Trophoblast cell (in vitro differentiated cells and primary cell): Measurements from ENCODE around the gene UBL4A.

Experiments used
- DNase-seq, 2 donors: peaks; one replicate each; pipeline ENCODE4 v3.0.0-alpha.2; 2016
- H2AFZ ChIP-seq: 2 replicates; pipeline ENCODE4 v1.6.1; 2013; ENCODE audit warnings: low read length, moderate library complexity, mild to moderate bottlenecking; ENCODE audit not compliant: insufficient read depth, poor library complexity
- H2AK5ac ChIP-seq: 2 replicates; pipeline ENCODE4 v1.6.1; 2013; ENCODE audit warnings: mild to moderate bottlenecking, low read length
- H2BK120ac ChIP-seq: 2 replicates; pipeline ENCODE4 v1.6.1; 2013; ENCODE audit warnings: low read length, mild to moderate bottlenecking, moderate library complexity; ENCODE audit not compliant: insufficient read depth, poor library complexity
- H2BK12ac ChIP-seq: 2 replicates; pipeline ENCODE4 v1.6.1; 2013; ENCODE audit warnings: mild to moderate bottlenecking, low read length, moderate library complexity
- H2BK5ac ChIP-seq: 2 replicates; pipeline ENCODE4 v1.6.1; 2013; ENCODE audit warnings: low read length, low read depth, moderate library complexity, mild to moderate bottlenecking; ENCODE audit not compliant: poor library complexity
- H3K14ac ChIP-seq: 2 replicates; pipeline ENCODE4 v1.6.1; 2013; ENCODE audit warnings: mild to moderate bottlenecking, low read length
- H3K18ac ChIP-seq: 2 replicates; pipeline ENCODE4 v1.6.1; 2013; ENCODE audit warnings: mild to moderate bottlenecking, low read length
- H3K23ac ChIP-seq: 2 replicates; pipeline ENCODE4 v1.6.1; 2013; ENCODE audit warnings: low read length
- H3K27ac ChIP-seq: 2 replicates; pipeline ENCODE4 v1.5.1; 2013; ENCODE audit warnings: low read depth, mild to moderate bottlenecking, inconsistent platforms, low read length, moderate library complexity
- H3K27me3 ChIP-seq: 2 replicates; pipeline ENCODE4 v1.6.1; 2013; ENCODE audit warnings: inconsistent platforms, mild to moderate bottlenecking, low read length, moderate library complexity; ENCODE audit not compliant: insufficient read depth
- H3K36me3 ChIP-seq, 2 experiments: 1 replicate in 1 of 2; 2 replicates in 1 of 2; pipeline ENCODE4 v1.6.1; 2013; ENCODE audit warnings: low read length in 2 of 2, mild to moderate bottlenecking in 2 of 2, moderate library complexity in 1 of 2; ENCODE audit not compliant: insufficient read depth in 2 of 2, control insufficient read depth in 1 of 2
- H3K4ac ChIP-seq: 2 replicates; pipeline ENCODE4 v1.6.1; 2013; ENCODE audit warnings: low read depth, mild to moderate bottlenecking, low read length, moderate library complexity
- H3K4me1 ChIP-seq, 2 experiments: 1 replicate in 1 of 2; 2 replicates in 1 of 2; pipeline ENCODE4 v1.6.1; 2013; ENCODE audit warnings: low read length in 2 of 2, mild to moderate bottlenecking in 2 of 2, moderate library complexity in 1 of 2; ENCODE audit not compliant: insufficient read depth in 2 of 2, control insufficient read depth in 1 of 2
- H3K4me2 ChIP-seq: 2 replicates; pipeline ENCODE4 v1.6.1; 2013; ENCODE audit warnings: inconsistent platforms, mild to moderate bottlenecking, low read length, moderate library complexity
- H3K4me3 ChIP-seq: 2 replicates; pipeline ENCODE4 v1.5.1; 2013; ENCODE audit warnings: mild to moderate bottlenecking, low read depth, low read length, inconsistent platforms
- H3K79me1 ChIP-seq: one replicate; pipeline ENCODE4 v1.6.1; 2013; ENCODE audit warnings: low read length
- H3K79me2 ChIP-seq: 2 replicates; pipeline ENCODE4 v1.6.1; 2013; ENCODE audit warnings: low read length, mild to moderate bottlenecking; ENCODE audit not compliant: control insufficient read depth, insufficient read depth, poor library complexity
- H3K9ac ChIP-seq: 2 replicates; pipeline ENCODE4 v1.6.1; 2013; ENCODE audit warnings: mild to moderate bottlenecking, low read length
- H3K9me3 ChIP-seq: 2 replicates; pipeline ENCODE4 v1.6.1; 2013; ENCODE audit warnings: low read depth, mild to moderate bottlenecking, control low read depth, inconsistent platforms, low read length; ENCODE audit not compliant: insufficient read depth
- H4K12ac ChIP-seq: 2 replicates; pipeline ENCODE4 v1.6.1; 2013; ENCODE audit warnings: low read depth, mild to moderate bottlenecking, low read length, moderate library complexity
- H4K8ac ChIP-seq: 2 replicates; pipeline ENCODE4 v1.6.1; 2013; ENCODE audit warnings: low read depth, mild to moderate bottlenecking, low read length, moderate library complexity
- H4K91ac ChIP-seq: one replicate; pipeline ENCODE4 v1.6.1; 2013; ENCODE audit warnings: low read depth, mild to moderate bottlenecking, low read length, moderate library complexity
- WGBS: extraction: QIAGEN DNeasy Blood & Tissue Kit; methylation state at CpG from one replicate; pipeline ENCODE4 v1.1.7; 2013; ENCODE audit warnings: missing lambda C conversion rate; ENCODE audit not compliant: insufficient read length, insufficient coverage; ENCODE audit errors: extremely low coverage; 5-methylcytosine and 5-hydroxymethylcytosine counted together

Gene UBL4A

DNA sequence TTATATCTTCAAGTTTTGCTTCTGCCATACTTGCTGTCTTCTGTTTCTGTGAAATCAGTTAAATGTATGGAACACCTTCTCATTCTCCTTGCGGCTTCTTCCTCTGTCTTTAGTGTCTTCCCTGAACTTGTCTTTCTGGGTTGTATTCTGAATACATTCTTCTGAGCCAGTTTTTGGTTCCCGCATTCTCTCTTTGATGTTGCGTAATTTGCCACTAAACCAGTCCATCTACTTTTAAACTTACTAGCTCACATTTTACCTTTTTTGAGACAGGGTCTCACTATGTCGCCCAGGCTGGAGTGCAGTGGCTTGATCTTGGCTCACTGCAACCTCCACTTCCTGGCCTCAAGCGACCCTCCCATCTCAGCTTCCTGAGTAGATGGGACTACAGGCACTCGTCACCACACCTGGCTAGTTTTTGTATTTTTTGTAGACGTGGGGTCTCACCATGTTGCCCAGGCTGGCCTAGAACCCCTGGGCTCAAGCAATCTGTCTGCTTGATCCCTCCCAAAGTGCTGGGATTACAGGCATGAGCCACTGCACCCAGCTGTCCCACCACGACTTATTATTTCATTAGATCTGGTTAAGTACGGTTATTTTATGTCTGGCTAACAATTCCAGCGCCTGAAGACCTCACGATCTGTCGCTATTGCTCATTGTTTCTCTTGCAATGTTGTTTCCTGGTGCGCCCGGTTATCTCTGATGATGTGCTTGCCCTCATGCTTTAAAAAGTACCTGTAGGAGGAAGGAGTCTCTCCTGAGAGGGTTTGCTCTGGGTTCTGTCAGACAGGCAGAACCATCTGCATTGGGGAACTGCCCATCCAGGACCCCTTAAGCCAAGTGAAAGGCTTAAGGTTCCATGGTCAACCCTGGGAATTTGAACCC lies 39.4 kb upstream of the UBL4A start:
- Histone ChIP-seq H3K27ac (peak overlapping the region; percentile 52), H2BK12ac (peak overlapping the region; percentile 20)
- WGBS: no CpG with 5 or more reads among the region's 14 CpGs

DNA sequence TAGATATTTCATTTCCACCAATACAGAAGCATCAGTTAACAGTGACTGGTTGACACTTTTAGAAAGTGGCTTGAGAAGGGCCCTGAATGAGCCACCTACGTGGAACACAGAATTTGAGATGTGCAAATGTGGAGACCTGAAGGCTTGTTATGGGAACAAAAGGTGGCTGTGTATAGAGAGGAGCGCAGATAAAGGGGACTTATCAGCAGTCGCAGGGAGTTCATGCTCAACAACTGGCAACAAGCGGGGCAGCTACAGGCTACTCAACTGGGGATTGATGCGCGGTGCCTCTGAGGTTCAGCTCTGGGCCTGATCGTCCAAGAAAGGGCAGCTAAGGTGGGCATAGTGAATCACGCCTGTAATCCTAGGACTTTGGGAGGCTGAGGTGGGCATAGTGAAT lies 33.0 kb upstream of the UBL4A start:
- H3K4ac ChIP-seq: no peak overlapping the region
- H2BK120ac ChIP-seq: no peak overlapping the region
- no peak overlapping the region for H2AK5ac ChIP-seq
- H3K18ac ChIP-seq: no peak overlapping the region
- H3K23ac ChIP-seq: no peak overlapping the region
- H3K4me1 ChIP-seq: peaks cover 7 to 12% of the 10 kb centered on the region in 2 experiments
- H3K27me3 ChIP-seq: no peaks in the 10 kb centered on the region
- peaks cover 14% of the 10 kb centered on the region for H3K79me1 ChIP-seq
- no peaks in the 10 kb centered on the region for H3K9me3 ChIP-seq
- no peak overlapping the region for H4K12ac ChIP-seq
- H3K4me3 ChIP-seq: no peak overlapping the region
- WGBS: no CpG with 5 or more reads among the region's 8 CpGs
- DNase-seq: no peak
- no peak overlapping the region for H4K91ac ChIP-seq
- H3K27ac ChIP-seq: no peak overlapping the region
- H2BK12ac ChIP-seq: no peak overlapping the region
- H3K79me2 ChIP-seq: peaks cover 5% of the 10 kb centered on the region
- no peak overlapping the region for H2BK5ac ChIP-seq
- H4K8ac ChIP-seq: no peak overlapping the region
- no peak overlapping the region for H3K14ac ChIP-seq
- no peaks in the 10 kb centered on the region for H3K36me3 ChIP-seq
- H3K4me2 ChIP-seq: no peak overlapping the region
- H2AFZ ChIP-seq: no peak overlapping the region
- H3K9ac ChIP-seq: no peak overlapping the region

More for the DNA sequence above, 39.4 kb upstream of the UBL4A start:
- H4K12ac ChIP-seq: no peak overlapping the region
- H3K36me3 ChIP-seq: peaks cover 3 to 5% of the 10 kb centered on the region in 2 experiments
- H3K23ac ChIP-seq: no peak overlapping the region
- H3K18ac ChIP-seq: no peak overlapping the region
- H4K8ac ChIP-seq: peak overlapping the region; percentile 9
- DNase-seq: peak; percentile 57 to 88
- H3K9ac ChIP-seq: no peak overlapping the region
- peak overlapping the region; percentile 23 for H3K4me2 ChIP-seq
- no peak overlapping the region for H2AFZ ChIP-seq
- H2AK5ac ChIP-seq: no peak overlapping the region
- H3K14ac ChIP-seq: no peak overlapping the region
- peaks cover 12 to 15% of the 10 kb centered on the region in 2 experiments for H3K4me1 ChIP-seq
- H3K27me3 ChIP-seq: no peaks in the 10 kb centered on the region
- H4K91ac ChIP-seq: peak overlapping the region; percentile 18
- H3K9me3 ChIP-seq: no peaks in the 10 kb centered on the region
- H2BK120ac ChIP-seq: peak overlapping the region; percentile 24
- H3K79me1 ChIP-seq: peaks cover 15% of the 10 kb centered on the region
- peak overlapping the region; percentile 38 for H2BK5ac ChIP-seq
- H3K4me3 ChIP-seq: no peak overlapping the region
- no peak overlapping the region for H3K4ac ChIP-seq
- H3K79me2 ChIP-seq: no peaks in the 10 kb centered on the region

DNA sequence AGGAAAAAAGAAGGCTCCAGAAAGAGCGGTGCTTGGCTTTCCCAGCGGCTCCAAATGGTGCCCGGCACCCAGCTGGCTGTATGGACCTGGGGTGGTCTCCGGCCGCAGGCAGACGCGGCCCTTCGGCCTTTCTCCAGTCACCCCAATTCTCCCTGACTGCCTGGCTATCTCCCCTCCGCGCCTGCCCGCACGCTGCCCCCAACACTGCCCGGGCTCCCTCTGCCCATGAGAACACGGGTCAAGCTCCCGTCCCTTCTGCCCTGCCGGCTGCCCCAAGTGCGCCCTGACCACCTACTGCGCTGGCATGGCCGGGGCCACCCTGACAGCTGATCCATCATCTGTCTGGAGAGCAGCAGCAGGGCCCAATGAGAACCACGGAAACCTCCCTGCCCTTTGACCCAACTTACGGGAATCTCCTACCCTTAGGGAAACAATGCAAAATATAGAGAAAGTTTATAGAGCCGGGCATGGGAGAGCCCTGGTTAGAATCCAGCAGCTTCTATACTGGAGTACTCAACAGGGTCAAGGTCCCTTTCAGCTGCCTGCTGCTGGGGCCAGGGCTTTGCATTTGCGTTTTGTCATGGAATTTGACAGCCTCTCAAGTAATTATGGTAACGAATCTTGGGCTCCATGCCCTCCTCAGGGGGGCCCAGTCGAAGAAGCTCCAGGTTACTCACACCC lies 30.8 kb upstream of the UBL4A start:
- Histone ChIP-seq H3K27ac (peak overlapping the region; percentile 95), H3K4ac (peak overlapping the region; percentile 21), H4K8ac (peak overlapping the region; percentile 95), H3K79me2 (peaks cover 5% of the 10 kb centered on the region), H4K91ac (peak overlapping the region; percentile 85), H2AFZ (peak overlapping the region; percentile 9), H4K12ac (no peak overlapping the region), H3K27me3 (no peaks in the 10 kb centered on the region), H2BK5ac (peak overlapping the region; percentile 61), H2BK120ac (peak overlapping the region; percentile 83), H3K4me3 (no peak overlapping the region), H3K79me1 (peaks cover 14% of the 10 kb centered on the region), H3K36me3 (no peaks in the 10 kb centered on the region), H3K4me2 (peak overlapping the region; percentile 65), H2BK12ac (peak overlapping the region; percentile 79), H3K23ac (no peak overlapping the region), H3K9ac (no peak overlapping the region), H3K14ac (peak overlapping the region; percentile 93), H3K18ac (peak overlapping the region; percentile 90), H3K9me3 (no peaks in the 10 kb centered on the region), H3K4me1 (peaks cover 7 to 12% of the 10 kb centered on the region in 2 experiments), H2AK5ac (peak overlapping the region; percentile 47)
- WGBS: no CpG with 5 or more reads among the region's 25 CpGs
- no peak for DNase-seq

DNA sequence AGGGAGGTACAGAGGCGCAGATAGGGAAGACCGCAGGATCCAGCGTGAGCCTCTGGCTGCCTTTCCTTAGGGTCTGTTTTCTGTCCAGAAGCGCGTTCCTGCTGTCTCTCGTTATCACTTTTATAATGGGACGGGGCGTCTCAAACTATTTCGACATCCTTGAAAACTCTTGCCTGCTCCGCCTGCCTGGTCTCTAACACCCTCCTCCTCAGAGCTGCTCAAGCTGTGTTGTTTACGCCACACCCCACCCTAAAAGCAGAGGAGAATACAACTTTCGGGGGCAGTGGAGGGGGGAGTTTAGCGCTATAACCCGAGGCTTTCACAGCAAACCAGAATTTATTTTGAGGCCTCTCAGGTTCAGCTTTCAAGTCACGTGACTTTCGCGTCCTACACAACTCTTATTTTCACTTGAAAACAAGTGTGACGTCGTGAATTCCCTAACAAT lies 30.3 kb upstream of the UBL4A start:
- H2BK12ac ChIP-seq: no peak overlapping the region
- DNase-seq: peak in 1 of 2 donors; percentile 51
- no peaks in the 10 kb centered on the region for H3K27me3 ChIP-seq
- peak overlapping the region; percentile 71 for H3K9ac ChIP-seq
- peak overlapping the region; percentile 95 for H3K27ac ChIP-seq
- no CpG with 5 or more reads among the region's 19 CpGs for WGBS
- H3K36me3 ChIP-seq: no peaks in the 10 kb centered on the region
- peak overlapping the region; percentile 16 for H4K12ac ChIP-seq
- peak overlapping the region; percentile 83 for H2BK120ac ChIP-seq
- peaks cover 9 to 14% of the 10 kb centered on the region in 2 experiments for H3K4me1 ChIP-seq
- peak overlapping the region; percentile 61 for H2BK5ac ChIP-seq
- peak overlapping the region; percentile 65 for H3K4me2 ChIP-seq
- no peak overlapping the region for H2AK5ac ChIP-seq
- no peak overlapping the region for H2AFZ ChIP-seq
- no peak overlapping the region for H3K23ac ChIP-seq
- peak overlapping the region; percentile 63 for H3K4me3 ChIP-seq
- H4K8ac ChIP-seq: peak overlapping the region; percentile 95
- peak overlapping the region; percentile 60 for H3K18ac ChIP-seq
- no peaks in the 10 kb centered on the region for H3K9me3 ChIP-seq
- peaks cover 5% of the 10 kb centered on the region for H3K79me2 ChIP-seq
- H4K91ac ChIP-seq: peak overlapping the region; percentile 85
- H3K14ac ChIP-seq: peak overlapping the region; percentile 8
- H3K4ac ChIP-seq: no peak overlapping the region
- H3K79me1 ChIP-seq: peaks cover 14% of the 10 kb centered on the region
